ENCODE data around the gene OR6F1. TPM values are rescaled to one million over a fixed set of nuclear protein-coding genes. Genes with fewer than 3 reads are reported as not detected.

The OR6F1 gene
- total and polyA plus RNA-seq, 2 donors (not counting 1 experiment from before 2014, with no cell fraction given) = not detected

DNA sequence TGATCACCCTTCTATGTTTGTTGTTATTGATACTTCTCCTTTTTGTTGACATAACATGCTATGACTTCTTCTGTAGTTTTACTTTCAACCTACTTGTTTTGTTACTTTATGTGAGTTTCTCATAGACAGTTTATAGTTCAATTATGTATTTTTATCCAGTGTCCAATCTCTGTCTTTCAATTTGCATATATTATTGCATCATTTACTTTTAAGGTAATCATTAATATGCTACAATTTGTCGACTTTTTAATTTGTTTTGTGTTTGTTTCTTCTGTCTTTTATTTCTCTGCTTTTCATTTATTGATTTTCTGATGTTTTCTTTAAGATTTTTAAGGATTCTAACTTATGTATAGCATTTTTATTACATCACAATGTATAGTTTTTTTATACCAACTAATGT is 47.2 kb downstream of the OR6F1 start:
- no peak overlapping the region for H3K27ac ChIP-seq (ENCODE audit: low read length in 2 of 2)

More for the DNA sequence above, 47.2 kb downstream of the OR6F1 start:
- no peaks in the 10 kb centered on the region for H3K27me3 ChIP-seq (replicated peaks in 1 of 4; ENCODE audit: control extremely low read depth in 1 of 4, control insufficient read depth in 3 of 4, insufficient read depth in 4 of 4, low read length in 3 of 4)
- no peak overlapping the region for H3K4me3 Mint-ChIP-seq
- no peak overlapping the region for H2AFZ ChIP-seq (ENCODE audit: insufficient read depth, low read depth, low read length, poor library complexity, severe bottlenecking)
- H4K20me1 ChIP-seq (ENCODE audit: control insufficient read depth, insufficient read depth, low read length, poor library complexity, severe bottlenecking) = no peaks in the 10 kb centered on the region
- no peak overlapping the region for H3K4me3 ChIP-seq (ENCODE audit: control extremely low read depth in 1 of 5, extremely low read depth in 1 of 5, insufficient read depth in 1 of 5, low read depth in 2 of 5, low read length in 4 of 5)
- no CpG with 5 or more reads among the region's 1 CpG for WGBS (ENCODE audit: insufficient coverage)
- no peaks in the 10 kb centered on the region for H3K27me3 Mint-ChIP-seq
- DNase-seq (no peak), ATAC-seq (ENCODE audit: low read depth) (no peak)
- H3K4me1 ChIP-seq (ENCODE audit: control insufficient read depth in 2 of 2, insufficient read depth in 2 of 2, low read length in 2 of 2) = no peaks in the 10 kb centered on the region
- peaks cover 5% of the 10 kb centered on the region for H3K9me3 Mint-ChIP-seq (ENCODE audit: insufficient read depth)
- POLR2A ChIA-PET = no interaction called here
- TF ChIP-seq, protein P1, sequence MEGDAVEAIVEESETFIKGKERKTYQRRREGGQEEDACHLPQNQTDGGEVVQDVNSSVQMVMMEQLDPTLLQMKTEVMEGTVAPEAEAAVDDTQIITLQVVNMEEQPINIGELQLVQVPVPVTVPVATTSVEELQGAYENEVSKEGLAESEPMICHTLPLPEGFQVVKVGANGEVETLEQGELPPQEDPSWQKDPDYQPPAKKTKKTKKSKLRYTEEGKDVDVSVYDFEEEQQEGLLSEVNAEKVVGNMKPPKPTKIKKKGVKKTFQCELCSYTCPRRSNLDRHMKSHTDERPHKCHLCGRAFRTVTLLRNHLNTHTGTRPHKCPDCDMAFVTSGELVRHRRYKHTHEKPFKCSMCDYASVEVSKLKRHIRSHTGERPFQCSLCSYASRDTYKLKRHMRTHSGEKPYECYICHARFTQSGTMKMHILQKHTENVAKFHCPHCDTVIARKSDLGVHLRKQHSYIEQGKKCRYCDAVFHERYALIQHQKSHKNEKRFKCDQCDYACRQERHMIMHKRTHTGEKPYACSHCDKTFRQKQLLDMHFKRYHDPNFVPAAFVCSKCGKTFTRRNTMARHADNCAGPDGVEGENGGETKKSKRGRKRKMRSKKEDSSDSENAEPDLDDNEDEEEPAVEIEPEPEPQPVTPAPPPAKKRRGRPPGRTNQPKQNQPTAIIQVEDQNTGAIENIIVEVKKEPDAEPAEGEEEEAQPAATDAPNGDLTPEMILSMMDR (IDR thresholded peaks at IDR 0.05) = no peak
- no peak for TF ChIP-seq EZH2 (IDR thresholded peaks at IDR 0.05; ENCODE audit: borderline replicate concordance, insufficient read depth, low read depth, low read length, poor library complexity, severe bottlenecking)
- CTCF ChIA-PET = no interaction called here
- no peak overlapping the region for H3K9ac ChIP-seq (ENCODE audit: low read length)
- no peaks in the 10 kb centered on the region for H3K79me2 ChIP-seq (ENCODE audit: control insufficient read depth, insufficient read depth, low read length)
- H3K9me3 ChIP-seq (ENCODE audit: control extremely low read depth in 1 of 3, control insufficient read depth in 2 of 3, insufficient read depth in 1 of 3, low read length in 2 of 3) = peaks cover 0 to 4% (median 0%) of the 10 kb centered on the region in 3 donors
- H3K4me1 Mint-ChIP-seq = no peaks in the 10 kb centered on the region
- no peaks in the 10 kb centered on the region for H3K36me3 ChIP-seq (replicated peaks in 1 of 2; ENCODE audit: control extremely low read depth in 1 of 2, control insufficient read depth in 1 of 2, extremely low read depth in 1 of 2, insufficient read depth in 2 of 2, low read length in 1 of 2)
- H3K4me2 ChIP-seq (replicated peaks; ENCODE audit: low read depth, low read length, poor library complexity, severe bottlenecking) = no peak overlapping the region
- no peak overlapping the region for H3K27ac Mint-ChIP-seq
- intact Hi-C loops (cut with micrococcal nuclease) = no loop called here

Other genes starting within 250 kb of the OR6F1 start
- gene OR2C3, start 180.2 kb downstream of the OR6F1 start, total RNA-seq = not detected in 2 replicates
- gene OR2C3, start 180.2 kb downstream of the OR6F1 start, polyA plus RNA-seq = not detected in 2 replicates
- not detected in 2 replicates for gene GCSAML, start 167.5 kb downstream of the OR6F1 start, total RNA-seq
- 0.04 TPM in 1 of 2 replicates, not detected in the other for gene GCSAML, start 167.5 kb downstream of the OR6F1 start, polyA plus RNA-seq
- not detected in 2 replicates for gene OR2G2, start 128.3 kb downstream of the OR6F1 start, total RNA-seq
- gene OR2G2, start 128.3 kb downstream of the OR6F1 start, polyA plus RNA-seq = not detected in 2 replicates
- not detected in 2 replicates for gene OR2G3, start 111.1 kb downstream of the OR6F1 start, total RNA-seq
- not detected in 2 replicates for gene OR2G3, start 111.1 kb downstream of the OR6F1 start, polyA plus RNA-seq
- not detected in 2 replicates for gene OR13G1, start 36.9 kb downstream of the OR6F1 start, total RNA-seq
- gene OR13G1, start 36.9 kb downstream of the OR6F1 start, polyA plus RNA-seq = not detected in 2 replicates
- not detected in 2 replicates for gene OR14K1, start 22.0 kb upstream of the OR6F1 start, total RNA-seq
- not detected in 2 replicates for gene OR14K1, start 22.0 kb upstream of the OR6F1 start, polyA plus RNA-seq
- not detected in 2 replicates for gene OR14A2, start 31.5 kb upstream of the OR6F1 start, total RNA-seq
- not detected in 2 replicates for gene OR14A2, start 31.5 kb upstream of the OR6F1 start, polyA plus RNA-seq
- gene OR1C1, start 43.9 kb upstream of the OR6F1 start, total RNA-seq = not detected in 2 replicates
- not detected in 2 replicates for gene OR1C1, start 43.9 kb upstream of the OR6F1 start, polyA plus RNA-seq
- gene OR14A16, start 107.5 kb upstream of the OR6F1 start, total RNA-seq = not detected in 2 replicates
- gene OR14A16, start 107.5 kb upstream of the OR6F1 start, polyA plus RNA-seq = not detected in 2 replicates
- gene OR11L1, start 125.2 kb upstream of the OR6F1 start, total RNA-seq = not detected in 2 replicates
- gene OR11L1, start 125.2 kb upstream of the OR6F1 start, polyA plus RNA-seq = not detected in 2 replicates
- 0.68 and 0.84 TPM in 2 replicates for gene TRIM58, start 140.5 kb upstream of the OR6F1 start, total RNA-seq
- gene TRIM58, start 140.5 kb upstream of the OR6F1 start, polyA plus RNA-seq = 1.5 and 1.6 TPM in 2 replicates
- gene OR2W3, start 178.9 kb upstream of the OR6F1 start, total RNA-seq = 0.34 TPM in 1 of 2 replicates, not detected in the other
- 1.5 and 2.5 TPM in 2 replicates for gene OR2W3, start 178.9 kb upstream of the OR6F1 start, polyA plus RNA-seq
- not detected in 2 replicates for gene OR2T8, start 203.6 kb upstream of the OR6F1 start, total RNA-seq
- gene OR2T8, start 203.6 kb upstream of the OR6F1 start, polyA plus RNA-seq = 0.67 TPM in 1 of 2 replicates, not detected in the other
- not detected in 2 replicates for gene OR2AJ1, start 208.2 kb upstream of the OR6F1 start, total RNA-seq
- not detected in 2 replicates for gene OR2AJ1, start 208.2 kb upstream of the OR6F1 start, polyA plus RNA-seq
- gene OR2L8, start 232.2 kb upstream of the OR6F1 start, total RNA-seq = 0.44 and 0.94 TPM in 2 replicates
- gene OR2L8, start 232.2 kb upstream of the OR6F1 start, polyA plus RNA-seq = 0.20 TPM in 1 of 2 replicates, not detected in the other
- gene OR2AK2, start 248.6 kb upstream of the OR6F1 start, total RNA-seq = 0.39 and 0.61 TPM in 2 replicates
- gene OR2AK2, start 248.6 kb upstream of the OR6F1 start, polyA plus RNA-seq = 0.27 and 0.60 TPM in 2 replicates